GM12872 (cell line): ENCODE results near the gene ABCF2.

Source experiments
- CTCF ChIP-seq: IDR thresholded peaks from 3 replicates; pipeline ENCODE4 v1.5.1; 2011; ENCODE audit warnings: low read depth, mild to moderate bottlenecking, low read length, moderate library complexity; ENCODE audit not compliant: insufficient read depth

The ABCF2 gene

GRCh38 chr7:151210087-151210854 lies 16.7 kb downstream of the ABCF2 start, which contains the start of gene H2BK1:
TSS of gene H2BK1 (minus strand) at chr7:151210488. CDS start at chr7:151210318, 170 bp downstream.
- TF ChIP-seq CTCF: no peak

GRCh38 chr7:151209588-151209987 lies 17.4 kb downstream of the ABCF2 start:
- TF ChIP-seq CTCF: no peak

DNA sequence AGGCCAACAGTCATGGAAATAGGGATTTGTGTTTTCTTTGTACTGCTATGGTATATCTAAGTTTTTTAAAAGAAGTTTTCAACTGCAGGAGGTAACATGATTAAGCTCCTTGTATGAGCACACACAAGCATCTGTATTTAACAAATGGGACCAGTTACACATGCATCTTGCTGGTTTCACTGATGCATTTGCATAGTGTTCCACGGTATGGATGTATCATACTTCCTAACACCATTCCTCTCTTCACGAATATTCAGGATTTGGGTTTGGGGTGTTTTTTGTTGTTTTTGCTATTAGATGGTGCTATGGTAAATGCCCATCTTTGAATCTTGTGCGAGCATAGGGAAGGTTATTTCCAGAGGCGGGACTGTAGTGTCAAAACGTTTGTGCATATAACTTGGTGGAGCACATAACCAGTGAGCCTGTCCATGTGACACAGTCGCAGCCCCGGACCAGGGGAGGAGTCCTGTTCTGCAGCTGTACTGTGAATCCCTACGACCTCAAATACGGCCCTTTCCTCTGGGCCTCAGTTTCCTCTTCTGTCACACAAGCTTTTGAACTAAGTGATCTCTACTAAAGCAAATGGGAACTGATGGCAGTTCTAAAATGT lies 18.6 kb downstream of the ABCF2 start:
- no peak for TF ChIP-seq CTCF

DNA sequence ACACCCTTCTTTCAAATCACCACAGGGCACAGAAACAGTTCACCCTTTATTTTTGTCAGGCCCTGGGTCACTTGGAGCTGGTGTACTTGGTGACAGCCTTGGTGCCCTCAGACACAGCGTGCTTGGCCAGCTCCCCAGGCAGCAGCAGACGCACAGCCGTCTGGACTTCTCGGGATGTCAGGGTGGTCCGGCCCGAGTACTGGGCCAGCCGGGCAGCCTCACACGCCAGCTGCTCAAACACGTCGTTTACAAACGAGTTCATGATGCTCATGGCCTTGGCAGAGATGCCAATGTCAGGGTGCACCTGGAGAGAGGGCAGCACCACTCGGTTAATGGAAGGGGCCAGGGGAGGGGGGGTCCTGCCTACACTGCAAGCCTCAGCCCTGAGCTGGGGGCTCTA lies 19.2 kb downstream of the ABCF2 start:
- TF ChIP-seq CTCF: no peak

GRCh38 chr7:151207315-151207714 lies 19.7 kb downstream of the ABCF2 start:
- TF ChIP-seq CTCF: no peak

DNA sequence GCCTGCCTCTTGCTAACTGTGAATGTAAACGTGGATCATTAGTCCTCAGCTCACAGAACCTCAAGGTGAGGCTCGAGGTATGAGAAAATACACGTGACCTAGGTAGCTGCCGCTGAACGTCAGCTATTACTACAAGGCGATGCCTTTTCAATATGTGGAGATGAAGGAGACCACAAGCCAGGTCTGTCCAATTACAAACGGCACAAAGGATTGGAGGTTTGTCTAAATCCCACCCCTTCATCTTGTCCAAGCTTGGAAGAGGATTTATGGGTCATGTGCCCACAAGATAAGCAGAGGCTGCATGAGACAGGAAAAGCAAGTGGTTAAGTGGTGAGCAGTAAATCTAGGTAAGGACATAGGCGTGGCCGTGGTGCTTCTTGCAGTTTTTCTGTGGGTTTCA lies 20.1 kb downstream of the ABCF2 start:
- no peak for TF ChIP-seq CTCF

GRCh38 chr7:151205730-151206129 lies 21.3 kb downstream of the ABCF2 start:
- no peak for TF ChIP-seq CTCF
